SU-DHL-6 (cell line): ENCODE data around the gene HOXA9.

Experiments used
- H2AFZ ChIP-seq: fragments of 200-600 bp; sonication (generic); 2 replicates; pipeline ENCODE4 v1.6.1; 2014; ENCODE audit warnings: low read depth, mild to moderate bottlenecking, moderate library complexity, mixed read lengths, antibody characterized with exemption, low read length; ENCODE audit not compliant: severe bottlenecking
- H3F3A ChIP-seq: fragments of 200-600 bp; shearing (Covaris generic); 2 replicates; pipeline ENCODE4 v1.6.0; 2016; ENCODE audit warnings: antibody characterized with exemption, mild to moderate bottlenecking; ENCODE audit not compliant: insufficient read depth
- H3K27ac ChIP-seq: fragments of 200-600 bp; sonication (generic); 2 replicates; pipeline ENCODE4 v1.5.1; 2016; ENCODE audit warnings: low read depth, mild to moderate bottlenecking, low read length, moderate library complexity, mixed read lengths
- H3K27me3 ChIP-seq: fragments of 200-600 bp; sonication (generic), shearing (Covaris generic); 2 replicates; pipeline ENCODE4 v1.6.0; 2014; ENCODE audit warnings: mild to moderate bottlenecking, low read length
- H3K36me3 ChIP-seq: fragments of 200-600 bp; sonication (generic); 2 replicates; pipeline ENCODE4 v1.6.1; 2014; ENCODE audit warnings: mild to moderate bottlenecking, low read length, mixed read lengths
- H3K4me2 ChIP-seq: fragments of 300-600, 200-600 bp; shearing (Covaris generic), sonication (generic); 2 replicates; pipeline ENCODE4 v1.6.0; 2014; ENCODE audit warnings: low read length, low read depth, mild to moderate bottlenecking; ENCODE audit not compliant: poor library complexity, severe bottlenecking
- H3K4me3 ChIP-seq: fragments of 200-600 bp; sonication (generic); 2 replicates; pipeline ENCODE4 v1.5.1; 2014; ENCODE audit warnings: antibody characterized with exemption, low read length, mild to moderate bottlenecking, mixed read lengths; ENCODE audit not compliant: insufficient read depth, poor library complexity, severe bottlenecking
- H3K79me2 ChIP-seq: fragments of 200-600 bp; sonication (generic); 2 replicates; pipeline ENCODE4 v1.6.1; 2014; ENCODE audit warnings: mild to moderate bottlenecking, low read length, moderate library complexity; ENCODE audit not compliant: insufficient read depth
- H3K9ac ChIP-seq: fragments of 200-600 bp; sonication (generic); 2 replicates; pipeline ENCODE4 v1.7.0; 2014; ENCODE audit warnings: mild to moderate bottlenecking, low read length
- H3K9me2 ChIP-seq: fragments of 200-600 bp; sonication (generic); replicated peaks from 2 replicates; pipeline ENCODE4 v1.6.1; 2014; ENCODE audit warnings: low read length; ENCODE audit not compliant: insufficient read depth
- H3K9me3 ChIP-seq: fragments of 200-600 bp; sonication (generic); 2 replicates; pipeline ENCODE4 v1.6.1; 2014; ENCODE audit warnings: low read length, mixed read lengths; ENCODE audit not compliant: insufficient read depth
- H4K20me1 ChIP-seq: fragments of 200-600 bp; sonication (generic); 2 replicates; pipeline ENCODE4 v1.6.1; 2014; ENCODE audit warnings: low read depth, mild to moderate bottlenecking, antibody characterized with exemption, low read length, moderate library complexity, mixed read lengths
- CTCF ChIP-seq: fragments of 200-600 bp; sonication (generic); IDR thresholded peaks from one replicate; pipeline ENCODE4 v1.5.1; 2017; ENCODE audit warnings: antibody characterized with exemption, mild to moderate bottlenecking, low read length, moderate library complexity; ENCODE audit not compliant: insufficient read depth, poor library complexity, severe bottlenecking
- EZH2phosphoT487 ChIP-seq: fragments of 200-600 bp; sonication (generic), shearing (Covaris generic); conservative IDR thresholded peaks from 2 replicates; pipeline ENCODE4 v1.6.1; 2018; ENCODE audit warnings: mild to moderate bottlenecking, antibody characterized with exemption, low read length, moderate library complexity, mixed read lengths

Gene HOXA9

GRCh38 chr7:27202018-27202861 is 36.9 kb upstream of the HOXA9 start:
- no peaks in the 10 kb centered on the region for H3K9me2 ChIP-seq
- no peak overlapping the region for H3K4me3 ChIP-seq
- no peaks in the 10 kb centered on the region for H3F3A ChIP-seq
- TF ChIP-seq EZH2phosphoT487 = no peak
- TF ChIP-seq CTCF = no peak
- H4K20me1 ChIP-seq = no peaks in the 10 kb centered on the region
- no peaks in the 10 kb centered on the region for H3K79me2 ChIP-seq
- H2AFZ ChIP-seq = no peak overlapping the region
- no peaks in the 10 kb centered on the region for H3K9me3 ChIP-seq
- no peak overlapping the region for H3K4me2 ChIP-seq
- H3K27me3 ChIP-seq = no peaks in the 10 kb centered on the region
- H3K27ac ChIP-seq = no peak overlapping the region
- H3K9ac ChIP-seq = no peak overlapping the region
- no peaks in the 10 kb centered on the region for H3K36me3 ChIP-seq

DNA sequence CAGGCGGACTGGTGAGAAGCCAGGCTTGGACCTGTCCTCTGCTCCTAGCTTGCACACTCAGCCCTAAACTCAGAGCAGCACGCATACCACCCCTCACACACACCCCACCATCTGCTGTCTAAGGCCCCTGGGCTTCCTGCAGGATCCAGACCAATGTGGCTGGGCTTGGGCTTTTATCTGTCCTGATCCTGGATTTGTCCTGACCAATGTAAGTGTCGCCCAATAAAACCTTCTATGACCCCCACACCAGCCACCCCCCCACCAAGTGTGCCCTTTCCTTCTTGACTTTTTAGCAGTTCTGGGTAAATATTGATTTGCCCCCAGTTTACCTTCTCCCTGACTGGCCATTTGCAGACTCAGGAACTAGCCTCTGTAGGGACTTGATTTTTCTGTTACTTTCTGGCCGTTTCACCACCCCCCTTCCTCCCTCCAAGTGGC is 36.3 kb upstream of the HOXA9 start:
- no peaks in the 10 kb centered on the region for H3K36me3 ChIP-seq
- H3K9ac ChIP-seq = no peak overlapping the region
- no peaks in the 10 kb centered on the region for H3K79me2 ChIP-seq
- no peak overlapping the region for H3K27ac ChIP-seq
- H3K27me3 ChIP-seq = no peaks in the 10 kb centered on the region
- no peaks in the 10 kb centered on the region for H3K9me3 ChIP-seq
- H3K4me2 ChIP-seq = peak overlapping the region; percentile 63
- TF ChIP-seq CTCF = no peak
- TF ChIP-seq EZH2phosphoT487 = no peak
- no peak overlapping the region for H3K4me3 ChIP-seq
- no peak overlapping the region for H2AFZ ChIP-seq
- H3F3A ChIP-seq = no peaks in the 10 kb centered on the region
- H4K20me1 ChIP-seq = no peaks in the 10 kb centered on the region
- no peaks in the 10 kb centered on the region for H3K9me2 ChIP-seq

DNA sequence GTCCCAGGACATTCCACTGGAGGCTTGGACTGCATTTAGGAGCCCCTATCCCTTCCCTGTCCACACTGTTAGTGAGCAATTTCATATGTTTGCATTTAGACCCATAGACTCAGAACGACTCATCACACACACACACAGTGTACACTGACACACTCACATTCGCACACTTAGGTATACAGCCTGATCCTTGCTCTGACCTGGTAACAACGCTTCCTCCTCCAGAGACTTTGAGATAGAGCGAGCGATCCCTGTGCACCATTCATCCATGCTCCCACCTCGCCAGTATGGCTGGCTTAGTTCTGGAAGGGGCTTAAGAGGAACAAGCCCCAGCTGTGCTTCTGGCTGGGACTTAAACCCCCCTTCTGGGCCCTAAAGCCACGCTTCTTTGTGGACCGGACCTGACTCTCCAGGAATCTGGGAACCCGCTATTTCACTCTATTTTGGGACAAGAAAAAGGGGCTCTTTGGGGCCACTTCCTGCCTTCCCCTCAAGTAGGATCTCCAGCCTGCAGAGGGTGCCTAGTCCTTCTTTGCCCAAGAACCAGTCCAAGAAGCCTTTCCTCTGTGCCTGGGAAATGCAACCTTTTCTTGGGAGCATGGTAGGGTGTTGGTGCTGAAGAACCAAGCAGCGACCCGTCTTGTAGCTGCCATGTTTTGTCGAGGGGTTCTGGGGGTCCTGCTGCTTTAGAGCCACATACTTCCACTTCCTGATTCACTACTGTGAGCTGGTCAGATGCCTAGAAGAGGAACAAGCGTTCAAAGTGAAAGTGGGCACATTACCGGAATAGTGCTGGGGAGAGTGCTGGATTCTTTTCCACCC is 35.6 kb upstream of the HOXA9 start:
- Histone ChIP-seq H3K9me3 (no peaks in the 10 kb centered on the region), H3K9me2 (no peaks in the 10 kb centered on the region), H3K27me3 (no peaks in the 10 kb centered on the region), H3K27ac (no peak overlapping the region), H2AFZ (peak overlapping the region; percentile 76), H3K79me2 (no peaks in the 10 kb centered on the region), H3K36me3 (no peaks in the 10 kb centered on the region), H3K4me2 (peak overlapping the region; percentile 63), H4K20me1 (no peaks in the 10 kb centered on the region), H3F3A (no peaks in the 10 kb centered on the region), H3K4me3 (peak overlapping the region; percentile 59), H3K9ac (peak overlapping the region; percentile 48)
- TF ChIP-seq CTCF (no peak), EZH2phosphoT487 (no peak)
